Osteocyte (in vitro differentiated cells): ENCODE measurements around the gene ZNF354C. TPM values are rescaled to one million over a fixed set of nuclear protein-coding genes. Genes with fewer than 3 reads are reported as not detected.

Source experiments
- DNase-seq: peaks from one replicate; pipeline ENCODE4 v3.0.0; 2021; ENCODE audit warnings: mixed read lengths; ENCODE audit not compliant: unreplicated experiment; ENCODE audit errors: extremely low spot score
- H3K27ac Mint-ChIP-seq: one replicate; pipeline ENCODE4 v1.8.0; 2021; ENCODE audit warnings: mild to moderate bottlenecking, mixed read lengths; ENCODE audit not compliant: unreplicated experiment
- H3K27me3 Mint-ChIP-seq: one replicate; pipeline ENCODE4 v1.8.0; 2021; ENCODE audit warnings: mixed read lengths; ENCODE audit not compliant: unreplicated experiment
- H3K36me3 Mint-ChIP-seq: one replicate; pipeline ENCODE4 v1.8.0; 2021; ENCODE audit warnings: mixed read lengths; ENCODE audit not compliant: unreplicated experiment
- H3K4me1 Mint-ChIP-seq: one replicate; pipeline ENCODE4 v1.8.0; 2021; ENCODE audit warnings: mixed read lengths; ENCODE audit not compliant: unreplicated experiment
- H3K4me3 Mint-ChIP-seq: one replicate; pipeline ENCODE4 v1.8.0; 2021; ENCODE audit warnings: mild to moderate bottlenecking, moderate library complexity, mixed read lengths; ENCODE audit not compliant: unreplicated experiment
- H3K9me3 Mint-ChIP-seq: one replicate; pipeline ENCODE4 v1.8.0; 2021; ENCODE audit warnings: mixed read lengths; ENCODE audit not compliant: unreplicated experiment
- CTCF ChIP-seq: fragments of 200-600 bp; sonication (generic); IDR thresholded peaks from 2 replicates; pipeline ENCODE4 v1.5.0; 2021; ENCODE audit warnings: antibody characterized with exemption, mild to moderate bottlenecking, moderate library complexity
- long read RNA-seq: library from polyadenylated mRNA; unstranded; transcript quantifications from one replicate; pipeline ENCODE4 v2.0.0, GENCODE V29; 2021
- total RNA-seq: library from RNA; stranded (reverse); gene quantifications from 2 replicates; pipeline ENCODE4 v1.2.1, GENCODE V29; 2021

ZNF354C gene
- total RNA-seq = 4.6 and 6.3 TPM in 2 replicates
- long read RNA-seq, full-length matches to known transcripts = 2 of 4 reads
- long read RNA-seq, partial matches to known transcripts = 0 of 4 reads
- long read RNA-seq, other reads (novel, unspliced or antisense) = 2 of 4 reads

GRCh38 chr5:179060116-179061008, at the start of gene ZNF354C:
Gene ZNF354C, plus strand, starts transcription at chr5:179060373. Its CDS starts 1,696 bp downstream, at chr5:179062069.
- Mint-ChIP-seq H3K4me3 (peak within 1 kb of the TSS; percentile 82), H3K27me3 (no peaks in the 10 kb centered on the region), H3K9me3 (peaks cover 32% of the 10 kb centered on the region), H3K27ac (peak within 1 kb of the TSS; percentile 66), H3K36me3 (peaks cover 20% of the 10 kb centered on the region), H3K4me1 (peaks cover 2% of the 10 kb centered on the region)
- TF ChIP-seq CTCF = no peak
- peak; percentile 92 for DNase-seq

- peaks cover 10% of the 10 kb centered on the region for H3K4me1 Mint-ChIP-seq
- DNase-seq = peak; percentile 96
- peaks cover 27% of the 10 kb centered on the region for H3K36me3 Mint-ChIP-seq
- H3K4me3 Mint-ChIP-seq = peak within 1 kb of the TSS; percentile 95
- peaks cover 17% of the 10 kb centered on the region for H3K9me3 Mint-ChIP-seq
- no peak for TF ChIP-seq CTCF
- H3K27ac Mint-ChIP-seq = peak within 1 kb of the TSS; percentile 83
- no peaks in the 10 kb centered on the region for H3K27me3 Mint-ChIP-seq
Measured at GRCh38 chr5:179023528-179024189, 36.5 kb upstream of the ZNF354C start, which contains the start of gene ZNF879. Gene ZNF879, plus strand, starts transcription at chr5:179023804. Its CDS starts 1,201 bp downstream, at chr5:179025005.

- Mint-ChIP-seq H3K36me3 (peaks cover 66% of the 10 kb centered on the region), H3K4me3 (no peak overlapping the region), H3K27me3 (no peaks in the 10 kb centered on the region), H3K27ac (no peak overlapping the region), H3K4me1 (no peaks in the 10 kb centered on the region), H3K9me3 (peaks cover 74% of the 10 kb centered on the region)
- TF ChIP-seq CTCF = no peak
- no peak for DNase-seq
Measured at GRCh38 chr5:179033004-179033580, 27.1 kb upstream of the ZNF354C start.

- Mint-ChIP-seq H3K27ac (no peak overlapping the region), H3K4me1 (no peaks in the 10 kb centered on the region), H3K36me3 (no peaks in the 10 kb centered on the region), H3K4me3 (no peak overlapping the region), H3K27me3 (no peaks in the 10 kb centered on the region), H3K9me3 (peaks cover 49% of the 10 kb centered on the region)
- TF ChIP-seq CTCF = no peak
- DNase-seq = no peak
Measured at GRCh38 chr5:179044765-179045164, 15.4 kb upstream of the ZNF354C start.
